Memory B cell (primary cell): ENCODE data around the gene FAM167B.
A peak's percentile ranks its signal among the peaks of the same experiment; 100 is the strongest.
"Not testable (repeated sequence)": the region's sequence is repeated elsewhere in the genome, so short reads cannot be mapped to it uniquely, and the experiment has no call there.

Experiments used
- ATAC-seq: fragments of 150-1000 bp; cut with Tn5 transposase; 2 replicates; pipeline ENCODE4 v1.10.0; 2021; ENCODE audit warnings: low read depth, mild to moderate bottlenecking, moderate library complexity
- DNase-seq, 2 donors: peaks; one replicate each; pipeline ENCODE4 v3.0.0; 2022; ENCODE audit warnings: low spot score in 2 of 2
- H3K27ac Mint-ChIP-seq: one replicate; pipeline ENCODE4 v1.8.0; 2022; ENCODE audit warnings: mild to moderate bottlenecking, moderate library complexity, mixed read lengths
- H3K27me3 Mint-ChIP-seq: one replicate; pipeline ENCODE4 v1.8.0; 2022; ENCODE audit warnings: mixed read lengths
- H3K36me3 Mint-ChIP-seq: one replicate; pipeline ENCODE4 v1.8.0; 2022; ENCODE audit warnings: mild to moderate bottlenecking, mixed read lengths
- H3K4me1 Mint-ChIP-seq: one replicate; pipeline ENCODE4 v1.8.0; 2022; ENCODE audit warnings: mixed read lengths
- H3K4me3 Mint-ChIP-seq: one replicate; pipeline ENCODE4 v1.8.0; 2022; ENCODE audit warnings: mild to moderate bottlenecking, moderate library complexity, mixed read lengths
- H3K9me3 Mint-ChIP-seq: one replicate; pipeline ENCODE4 v1.8.0; 2022; ENCODE audit warnings: mixed read lengths

Gene FAM167B

DNA sequence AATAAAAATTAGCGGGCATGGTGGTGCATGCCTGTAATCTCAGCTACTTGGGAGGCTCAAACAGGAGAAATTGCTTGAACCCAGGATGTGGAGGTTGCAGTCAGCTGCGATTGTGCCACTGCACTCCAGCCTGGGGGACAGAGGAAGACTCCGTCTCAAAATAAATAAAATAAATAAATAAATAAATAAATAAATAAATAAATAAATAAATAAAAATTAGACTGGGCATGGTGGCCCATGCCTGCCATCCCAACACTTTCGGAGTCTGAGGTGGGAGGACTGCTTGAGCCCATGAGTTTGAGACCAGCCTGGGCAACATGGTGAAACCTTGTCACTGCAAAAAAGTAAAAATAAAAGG lies 16.2 kb downstream of the FAM167B start:
- not testable (repeated sequence) for ATAC-seq, H3K4me3 Mint-ChIP-seq, H3K9me3 Mint-ChIP-seq, H3K27me3 Mint-ChIP-seq, H3K36me3 Mint-ChIP-seq, H3K27ac Mint-ChIP-seq, DNase-seq
- peaks cover 24% of the 10 kb centered on the region for H3K4me1 Mint-ChIP-seq

- peaks cover 3% of the 10 kb centered on the region for H3K36me3 Mint-ChIP-seq
- no peaks in the 10 kb centered on the region for H3K9me3 Mint-ChIP-seq
- no peaks in the 10 kb centered on the region for H3K27me3 Mint-ChIP-seq
- peak overlapping the region; percentile 59 for H3K4me3 Mint-ChIP-seq
- H3K27ac Mint-ChIP-seq: peak overlapping the region; percentile 35
- H3K4me1 Mint-ChIP-seq: peaks cover 24% of the 10 kb centered on the region
- ATAC-seq: peak; percentile 91
- DNase-seq: no peak
These were observed 16.7 kb downstream of the FAM167B start for GRCh38 chr1:32263744-32264143.

- ATAC-seq (no peak), DNase-seq (no peak)
- no peaks in the 10 kb centered on the region for H3K9me3 Mint-ChIP-seq
- H3K27me3 Mint-ChIP-seq: no peaks in the 10 kb centered on the region
- H3K36me3 Mint-ChIP-seq: peaks cover 3% of the 10 kb centered on the region
- H3K4me1 Mint-ChIP-seq: peaks cover 24% of the 10 kb centered on the region
- no peak overlapping the region for H3K4me3 Mint-ChIP-seq
- H3K27ac Mint-ChIP-seq: no peak overlapping the region
These were observed 18.8 kb downstream of the FAM167B start for GRCh38 chr1:32265846-32266245.

DNA sequence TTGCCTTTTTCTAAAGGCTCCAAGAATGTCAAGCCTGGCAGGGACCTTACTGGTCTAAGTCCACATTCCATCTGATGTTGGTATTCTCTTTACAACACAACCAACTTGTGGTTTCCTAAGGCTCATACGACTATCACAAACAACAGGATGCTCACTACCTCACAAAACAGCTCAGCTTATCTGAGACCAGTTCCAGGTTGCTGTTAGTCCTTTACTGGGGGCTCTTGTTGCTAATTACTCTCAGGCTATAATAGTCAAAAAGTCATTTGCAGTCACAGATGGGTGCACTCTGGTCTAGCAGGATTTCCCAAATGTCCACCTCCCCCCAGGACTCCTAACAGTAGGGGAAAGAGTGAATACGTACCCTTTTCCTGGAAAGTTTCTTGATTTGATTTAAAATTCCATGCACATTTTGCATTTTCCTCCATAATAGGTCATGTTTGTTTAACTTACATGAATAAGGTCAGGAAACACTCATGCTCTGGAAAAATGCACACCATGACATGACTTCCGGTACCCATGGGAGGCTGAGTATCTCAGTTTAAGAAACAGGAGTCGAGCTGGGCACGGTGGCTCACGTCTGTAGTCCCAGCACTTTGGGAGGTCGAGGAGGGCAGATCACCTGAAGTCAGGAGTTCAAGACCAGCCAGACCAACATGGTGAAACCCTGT lies 20.0 kb downstream of the FAM167B start:
- peak overlapping the region; percentile 16 for H3K27ac Mint-ChIP-seq
- no peaks in the 10 kb centered on the region for H3K9me3 Mint-ChIP-seq
- no peak overlapping the region for H3K4me3 Mint-ChIP-seq
- H3K27me3 Mint-ChIP-seq: no peaks in the 10 kb centered on the region
- no peak for ATAC-seq
- peaks cover 24% of the 10 kb centered on the region for H3K4me1 Mint-ChIP-seq
- peaks cover 3% of the 10 kb centered on the region for H3K36me3 Mint-ChIP-seq
- DNase-seq: no peak

DNA sequence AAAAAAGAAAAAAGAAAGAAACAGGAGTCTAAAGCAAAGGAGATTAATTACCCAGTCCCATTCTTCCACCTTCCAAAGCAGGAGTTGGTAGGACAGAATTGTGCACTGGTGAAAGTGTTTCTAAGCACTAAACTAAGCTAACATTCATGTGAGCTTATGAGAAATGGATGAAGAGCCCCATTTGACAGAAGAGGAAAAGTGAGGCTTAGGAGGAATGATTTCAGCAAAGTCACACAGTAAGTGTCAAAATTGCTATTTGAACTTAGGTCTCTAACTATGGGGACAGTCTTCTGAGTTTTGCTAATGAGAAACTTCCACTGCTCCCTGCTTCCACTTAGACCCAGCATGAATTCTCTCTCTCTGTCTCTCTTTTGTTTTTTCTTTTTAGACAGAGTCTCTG lies 22.7 kb downstream of the FAM167B start:
- DNase-seq (no peak), ATAC-seq (no peak)
- no peaks in the 10 kb centered on the region for H3K9me3 Mint-ChIP-seq
- H3K4me1 Mint-ChIP-seq: peaks cover 35% of the 10 kb centered on the region
- H3K27me3 Mint-ChIP-seq: no peaks in the 10 kb centered on the region
- H3K36me3 Mint-ChIP-seq: peaks cover 3% of the 10 kb centered on the region
- no peak overlapping the region for H3K4me3 Mint-ChIP-seq
- H3K27ac Mint-ChIP-seq: no peak overlapping the region

- Mint-ChIP-seq H3K4me1 (peaks cover 24% of the 10 kb centered on the region), H3K36me3 (peaks cover 7% of the 10 kb centered on the region), H3K27me3 (no peaks in the 10 kb centered on the region), H3K4me3 (peak overlapping the region; percentile 0), H3K9me3 (no peaks in the 10 kb centered on the region), H3K27ac (peak overlapping the region; percentile 33)
- DNase-seq: no peak
- ATAC-seq: no peak
These were observed 25.8 kb downstream of the FAM167B start for GRCh38 chr1:32272557-32273390.

DNA sequence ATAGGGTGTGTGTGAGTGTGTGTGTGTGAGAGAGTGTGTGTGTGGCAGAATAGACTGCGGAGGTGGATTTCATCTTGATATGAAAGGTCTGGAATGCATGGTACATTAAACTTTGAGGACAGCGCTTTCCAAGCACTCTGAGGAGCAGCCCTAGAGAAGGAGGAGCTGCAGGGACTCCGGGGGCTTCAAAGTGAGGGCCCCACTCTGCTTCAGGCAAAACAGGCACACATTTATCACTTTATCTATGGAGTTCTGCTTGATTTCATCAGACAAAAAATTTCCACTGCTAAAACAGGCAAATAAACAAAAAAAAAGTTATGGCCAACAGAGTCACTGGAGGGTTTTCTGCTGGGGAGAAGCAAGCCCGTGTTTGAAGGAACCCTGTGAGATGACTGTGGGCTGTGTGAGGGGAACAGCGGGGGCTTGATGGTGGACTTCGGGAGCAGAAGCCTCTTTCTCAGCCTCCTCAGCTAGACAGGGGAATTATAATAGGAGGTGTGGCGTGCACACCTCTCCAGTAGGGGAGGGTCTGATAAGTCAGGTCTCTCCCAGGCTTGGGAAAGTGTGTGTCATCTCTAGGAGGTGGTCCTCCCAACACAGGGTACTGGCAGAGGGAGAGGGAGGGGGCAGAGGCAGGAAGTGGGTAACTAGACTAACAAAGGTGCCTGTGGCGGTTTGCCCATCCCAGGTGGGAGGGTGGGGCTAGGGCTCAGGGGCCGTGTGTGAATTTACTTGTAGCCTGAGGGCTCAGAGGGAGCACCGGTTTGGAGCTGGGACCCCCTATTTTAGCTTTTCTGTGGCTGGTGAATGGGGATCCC lies 26.6 kb downstream of the FAM167B start:
- Mint-ChIP-seq H3K4me1 (peaks cover 24% of the 10 kb centered on the region), H3K4me3 (peak overlapping the region; percentile 65), H3K9me3 (no peaks in the 10 kb centered on the region), H3K36me3 (peaks cover 10% of the 10 kb centered on the region), H3K27ac (peak overlapping the region; percentile 33), H3K27me3 (no peaks in the 10 kb centered on the region)
- ATAC-seq (peak; percentile 81), DNase-seq (no peak)

DNA sequence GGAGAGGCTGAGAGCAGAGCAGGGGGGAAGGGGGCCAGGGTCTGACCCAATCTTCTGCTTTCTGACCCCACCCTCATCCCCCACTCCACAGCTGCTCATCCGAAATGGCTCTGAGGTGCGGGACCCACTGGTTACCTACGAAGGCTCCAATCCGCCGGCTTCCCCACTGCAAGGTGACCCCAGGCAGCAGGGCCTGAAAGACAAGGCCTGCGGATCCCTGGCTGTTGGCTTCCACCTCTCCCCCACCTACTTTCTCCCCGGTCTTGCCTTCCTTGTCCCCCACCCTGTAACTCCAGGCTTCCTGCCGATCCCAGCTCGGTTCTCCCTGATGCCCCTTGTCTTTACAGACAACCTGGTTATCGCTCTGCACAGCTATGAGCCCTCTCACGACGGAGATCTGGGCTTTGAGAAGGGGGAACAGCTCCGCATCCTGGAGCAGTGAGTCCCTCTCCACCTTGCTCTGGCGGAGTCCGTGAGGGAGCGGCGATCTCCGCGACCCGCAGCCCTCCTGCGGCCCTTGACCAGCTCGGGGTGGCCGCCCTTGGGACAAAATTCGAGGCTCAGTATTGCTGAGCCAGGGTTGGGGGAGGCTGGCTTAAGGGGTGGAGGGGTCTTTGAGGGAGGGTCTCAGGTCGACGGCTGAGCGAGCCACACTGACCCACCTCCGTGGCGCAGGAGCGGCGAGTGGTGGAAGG lies 27.8 kb downstream of the FAM167B start:
- H3K27ac Mint-ChIP-seq: no peak overlapping the region
- peaks cover 24% of the 10 kb centered on the region for H3K4me1 Mint-ChIP-seq
- no peak overlapping the region for H3K4me3 Mint-ChIP-seq
- H3K36me3 Mint-ChIP-seq: peaks cover 12% of the 10 kb centered on the region
- no peaks in the 10 kb centered on the region for H3K27me3 Mint-ChIP-seq
- DNase-seq (no peak), ATAC-seq (no peak)
- H3K9me3 Mint-ChIP-seq: no peaks in the 10 kb centered on the region

DNA sequence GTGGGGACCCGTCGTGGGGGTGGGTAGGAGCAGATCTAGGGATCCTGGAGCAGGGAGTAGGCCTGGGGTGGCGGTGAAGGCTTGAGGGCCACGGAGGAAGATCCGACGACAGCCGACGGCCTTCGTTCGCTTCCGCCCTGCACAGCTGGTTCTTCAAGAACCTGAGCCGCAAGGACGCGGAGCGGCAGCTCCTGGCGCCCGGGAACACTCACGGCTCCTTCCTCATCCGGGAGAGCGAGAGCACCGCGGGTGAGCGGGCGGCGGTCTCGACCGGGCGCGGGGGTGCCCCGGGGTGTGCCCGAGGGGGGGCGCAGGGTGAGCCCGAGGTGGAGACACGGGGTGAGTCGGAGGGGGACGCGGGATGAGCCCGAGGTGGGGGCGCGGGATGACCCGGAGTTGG lies 28.4 kb downstream of the FAM167B start:
- no peaks in the 10 kb centered on the region for H3K27me3 Mint-ChIP-seq
- H3K36me3 Mint-ChIP-seq: peaks cover 15% of the 10 kb centered on the region
- no peak overlapping the region for H3K4me3 Mint-ChIP-seq
- no peak for DNase-seq
- no peaks in the 10 kb centered on the region for H3K9me3 Mint-ChIP-seq
- no peak overlapping the region for H3K27ac Mint-ChIP-seq
- peaks cover 24% of the 10 kb centered on the region for H3K4me1 Mint-ChIP-seq
- no peak for ATAC-seq

DNA sequence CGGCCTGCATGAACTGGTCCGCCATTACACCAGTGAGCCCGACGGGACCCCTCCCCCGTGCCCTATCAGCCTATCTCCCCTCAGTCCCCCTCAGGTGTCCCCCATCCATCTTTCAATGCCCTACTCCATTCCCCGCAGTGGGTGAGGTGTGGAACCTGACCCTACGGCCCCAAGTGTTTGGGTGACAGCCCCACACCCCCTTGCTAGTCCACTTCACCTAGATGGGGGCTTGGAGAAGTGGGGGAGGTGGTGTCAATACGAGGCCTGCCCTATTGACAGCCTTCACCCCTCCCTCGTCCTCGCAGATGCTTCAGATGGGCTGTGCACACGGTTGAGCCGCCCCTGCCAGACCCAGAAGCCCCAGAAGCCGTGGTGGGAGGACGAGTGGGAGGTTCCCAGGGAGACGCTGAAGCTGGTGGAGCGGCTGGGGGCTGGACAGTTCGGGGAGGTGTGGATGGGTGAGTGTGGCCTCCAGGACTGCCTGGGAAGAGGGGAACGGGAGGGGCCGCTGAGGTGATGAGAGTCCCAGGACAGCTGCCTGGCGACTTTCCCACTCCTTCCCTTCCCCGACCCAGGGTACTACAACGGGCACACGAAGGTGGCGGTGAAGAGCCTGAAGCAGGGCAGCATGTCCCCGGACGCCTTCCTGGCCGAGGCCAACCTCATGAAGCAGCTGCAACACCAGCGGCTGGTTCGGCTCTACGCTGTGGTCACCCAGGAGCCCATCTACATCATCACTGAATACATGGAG lies 29.2 kb downstream of the FAM167B start:
- H3K4me3 Mint-ChIP-seq: no peak overlapping the region
- DNase-seq: no peak
- H3K9me3 Mint-ChIP-seq: no peaks in the 10 kb centered on the region
- H3K27me3 Mint-ChIP-seq: no peaks in the 10 kb centered on the region
- H3K27ac Mint-ChIP-seq: peak overlapping the region; percentile 24
- peaks cover 24% of the 10 kb centered on the region for H3K4me1 Mint-ChIP-seq
- ATAC-seq: no peak
- peaks cover 15% of the 10 kb centered on the region for H3K36me3 Mint-ChIP-seq

DNA sequence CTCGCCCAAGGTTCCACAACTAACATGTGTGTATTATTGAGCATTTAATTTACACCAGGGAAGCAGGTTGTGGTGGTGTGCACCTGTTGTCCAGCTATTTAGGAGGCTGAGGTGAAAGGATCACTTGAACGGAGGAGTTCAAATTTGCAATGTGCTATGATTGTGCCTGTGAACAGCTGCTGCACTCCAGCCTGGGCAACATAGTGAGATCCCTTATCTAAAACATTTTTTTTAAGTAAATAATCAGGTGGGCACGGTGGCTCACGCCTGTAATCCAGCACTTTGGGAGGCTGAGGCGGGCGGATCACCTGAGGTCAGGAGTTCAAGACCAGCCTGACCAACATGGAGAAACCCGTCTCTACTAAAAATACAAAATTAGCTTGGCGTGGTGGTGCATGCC lies 37.8 kb downstream of the FAM167B start:
- H3K27ac Mint-ChIP-seq, ATAC-seq, H3K27me3 Mint-ChIP-seq, H3K4me1 Mint-ChIP-seq, H3K9me3 Mint-ChIP-seq, H3K4me3 Mint-ChIP-seq, DNase-seq, H3K36me3 Mint-ChIP-seq: not testable (repeated sequence)

DNA sequence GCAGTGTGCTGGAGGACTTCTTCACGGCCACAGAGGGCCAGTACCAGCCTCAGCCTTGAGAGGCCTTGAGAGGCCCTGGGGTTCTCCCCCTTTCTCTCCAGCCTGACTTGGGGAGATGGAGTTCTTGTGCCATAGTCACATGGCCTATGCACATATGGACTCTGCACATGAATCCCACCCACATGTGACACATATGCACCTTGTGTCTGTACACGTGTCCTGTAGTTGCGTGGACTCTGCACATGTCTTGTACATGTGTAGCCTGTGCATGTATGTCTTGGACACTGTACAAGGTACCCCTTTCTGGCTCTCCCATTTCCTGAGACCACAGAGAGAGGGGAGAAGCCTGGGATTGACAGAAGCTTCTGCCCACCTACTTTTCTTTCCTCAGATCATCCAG lies 38.6 kb downstream of the FAM167B start:
- no peak overlapping the region for H3K27ac Mint-ChIP-seq
- no peak for DNase-seq
- H3K36me3 Mint-ChIP-seq: peaks cover 6% of the 10 kb centered on the region
- H3K4me3 Mint-ChIP-seq: no peak overlapping the region
- no peaks in the 10 kb centered on the region for H3K27me3 Mint-ChIP-seq
- H3K9me3 Mint-ChIP-seq: no peaks in the 10 kb centered on the region
- no peak for ATAC-seq
- no peaks in the 10 kb centered on the region for H3K4me1 Mint-ChIP-seq

GRCh38 chr1:32286763-32287162 lies 39.7 kb downstream of the FAM167B start:
- H3K27me3 Mint-ChIP-seq: no peaks in the 10 kb centered on the region
- ATAC-seq (no peak), DNase-seq (no peak)
- H3K4me1 Mint-ChIP-seq: peaks cover 3% of the 10 kb centered on the region
- H3K9me3 Mint-ChIP-seq: no peaks in the 10 kb centered on the region
- H3K4me3 Mint-ChIP-seq: no peak overlapping the region
- H3K36me3 Mint-ChIP-seq: peaks cover 6% of the 10 kb centered on the region
- H3K27ac Mint-ChIP-seq: no peak overlapping the region
